Activated B cell treated with CpG ODN at 0.5 μM for 24 hours (primary cell): Measurements from ENCODE around the gene AXDND1. TPM values are rescaled to one million over a fixed set of nuclear protein-coding genes. Genes with fewer than 3 reads are reported as not detected.

Experiments
- ATAC-seq: fragments of 200-7000 bp; cut with Tn5 transposase; one replicate; pipeline ENCODE4 v1.10.0; 2021; ENCODE audit warnings: low read depth, mild to moderate bottlenecking, moderate library complexity
- CTCF ChIA-PET: fragments of 350-600 bp; sonication (Branson Sonifier 250); formaldehyde crosslinking; loops from one replicate; lab custom pipeline; 2021; ENCODE audit warnings: antibody characterized with exemption; lab: Charles Lee
- POLR2A ChIA-PET: fragments of 350-600 bp; sonication (Branson Sonifier 250); formaldehyde crosslinking; loops from one replicate; lab custom pipeline; 2021; ENCODE audit warnings: antibody characterized with exemption; lab: Charles Lee
- DNase-seq: peaks from one replicate; pipeline ENCODE4 v3.0.0; 2022
- H3K27ac Mint-ChIP-seq: one replicate; pipeline ENCODE4 v1.8.0; 2020; ENCODE audit warnings: mixed read lengths
- H3K27me3 Mint-ChIP-seq: one replicate; pipeline ENCODE4 v1.8.0; 2021; ENCODE audit warnings: mixed read lengths
- H3K36me3 Mint-ChIP-seq: one replicate; pipeline ENCODE4 v1.8.0; 2021; ENCODE audit warnings: low read depth, mixed read lengths
- H3K4me1 Mint-ChIP-seq: one replicate; pipeline ENCODE4 v1.8.0; 2021; ENCODE audit warnings: mixed read lengths
- H3K4me3 Mint-ChIP-seq: one replicate; pipeline ENCODE4 v1.8.0; 2020; ENCODE audit warnings: mild to moderate bottlenecking, mixed read lengths
- H3K9me3 Mint-ChIP-seq: one replicate; pipeline ENCODE4 v1.8.0; 2020; ENCODE audit warnings: mixed read lengths
- CTCF ChIP-seq: fragments of 200-600 bp; IDR thresholded peaks from one replicate; pipeline ENCODE4 v1.8.0; 2022; ENCODE audit warnings: antibody characterized with exemption, mild to moderate bottlenecking
- intact Hi-C: fragments of 100-400 bp; cut with micrococcal nuclease; formaldehyde crosslinking; loops from one replicate; pipeline ENCODE4 v1.15.1; 2024
- total RNA-seq: library from RNA; stranded (reverse); gene quantifications from 2 replicates; pipeline ENCODE4 v1.2.3, GENCODE V29; 2022

Gene AXDND1
- total RNA-seq, 1 donor from 2014 or later = 0.75 TPM

GRCh38 chr1:179323436-179323835, 42.3 kb upstream of the AXDND1 start:
- H3K27ac Mint-ChIP-seq = no peak overlapping the region
- H3K4me3 Mint-ChIP-seq = no peak overlapping the region
- DNase-seq (no peak), ATAC-seq (no peak)
- H3K4me1 Mint-ChIP-seq = peaks cover 7% of the 10 kb centered on the region
- intact Hi-C loops = no loop called here
- TF ChIP-seq CTCF = no peak
- ChIA-PET CTCF (no interaction called here), POLR2A (no interaction called here)
- H3K9me3 Mint-ChIP-seq = no peaks in the 10 kb centered on the region
- H3K27me3 Mint-ChIP-seq = no peaks in the 10 kb centered on the region
- H3K36me3 Mint-ChIP-seq = peaks cover 63% of the 10 kb centered on the region

GRCh38 chr1:179325836-179326235, 39.9 kb upstream of the AXDND1 start:
- H3K27me3 Mint-ChIP-seq = no peaks in the 10 kb centered on the region
- peaks cover 2% of the 10 kb centered on the region for H3K9me3 Mint-ChIP-seq
- intact Hi-C loops = no loop called here
- no peak for ATAC-seq
- no peak overlapping the region for H3K4me3 Mint-ChIP-seq
- peaks cover 70% of the 10 kb centered on the region for H3K36me3 Mint-ChIP-seq
- H3K4me1 Mint-ChIP-seq = peaks cover 2% of the 10 kb centered on the region
- ChIA-PET CTCF (no interaction called here), POLR2A (no interaction called here)
- H3K27ac Mint-ChIP-seq = no peak overlapping the region
- no peak for DNase-seq
- no peak for TF ChIP-seq CTCF

- no peak for TF ChIP-seq CTCF
- H3K9me3 Mint-ChIP-seq = peaks cover 2% of the 10 kb centered on the region
- no peak for DNase-seq
- intact Hi-C loops = no loop called here
- H3K4me1 Mint-ChIP-seq = no peaks in the 10 kb centered on the region
- H3K27ac Mint-ChIP-seq = no peak overlapping the region
- H3K4me3 Mint-ChIP-seq = no peak overlapping the region
- peaks cover 63% of the 10 kb centered on the region for H3K36me3 Mint-ChIP-seq
- no peaks in the 10 kb centered on the region for H3K27me3 Mint-ChIP-seq
- ChIA-PET CTCF (no interaction called here), POLR2A (no interaction called here)
- no peak for ATAC-seq
These were observed 39.0 kb upstream of the AXDND1 start for GRCh38 chr1:179326746-179327145.

GRCh38 chr1:179327196-179327595, 38.6 kb upstream of the AXDND1 start:
- Mint-ChIP-seq H3K9me3 (peaks cover 2% of the 10 kb centered on the region), H3K36me3 (peaks cover 61% of the 10 kb centered on the region), H3K4me3 (no peak overlapping the region), H3K27ac (no peak overlapping the region), H3K27me3 (no peaks in the 10 kb centered on the region), H3K4me1 (no peaks in the 10 kb centered on the region)
- CTCF ChIA-PET = no interaction called here
- DNase-seq (no peak), ATAC-seq (no peak)
- intact Hi-C loops = no loop called here
- TF ChIP-seq CTCF = no peak
- POLR2A ChIA-PET = no interaction called here

- H3K9me3 Mint-ChIP-seq = peaks cover 2% of the 10 kb centered on the region
- H3K27me3 Mint-ChIP-seq = no peaks in the 10 kb centered on the region
- TF ChIP-seq CTCF = no peak
- no peak overlapping the region for H3K27ac Mint-ChIP-seq
- DNase-seq (no peak), ATAC-seq (no peak)
- POLR2A ChIA-PET = no interaction called here
- intact Hi-C loops = no loop called here
- no peak overlapping the region for H3K4me3 Mint-ChIP-seq
- H3K36me3 Mint-ChIP-seq = peaks cover 60% of the 10 kb centered on the region
- CTCF ChIA-PET = no interaction called here
- no peaks in the 10 kb centered on the region for H3K4me1 Mint-ChIP-seq
These were observed 38.1 kb upstream of the AXDND1 start for GRCh38 chr1:179327679-179328078.
